Rectal smooth muscle tissue (tissue), 1 donor: ENCODE results near the gene LGI4.

ENCODE experiments used
- H3K27ac ChIP-seq: one replicate; pipeline ENCODE4 v1.7.0; 2013; ENCODE audit warnings: low read depth, low read length, inconsistent platforms
- H3K27me3 ChIP-seq: one replicate; pipeline ENCODE4 v1.7.0; 2013; ENCODE audit warnings: low read length; ENCODE audit not compliant: control insufficient read depth, insufficient read depth
- H3K36me3 ChIP-seq: one replicate; pipeline ENCODE4 v1.7.0; 2013; ENCODE audit warnings: low read length; ENCODE audit not compliant: control insufficient read depth, insufficient read depth
- H3K4me1 ChIP-seq: one replicate; pipeline ENCODE4 v1.7.0; 2013; ENCODE audit warnings: low read length; ENCODE audit not compliant: control insufficient read depth, insufficient read depth
- H3K4me3 ChIP-seq: one replicate; pipeline ENCODE4 v1.7.0; 2013; ENCODE audit warnings: low read length
- H3K9ac ChIP-seq: one replicate; pipeline ENCODE4 v1.7.0; 2013; ENCODE audit warnings: low read length

LGI4 gene

GRCh38 chr19:35134601-35135242 lies at the start of gene LGI4:
Gene LGI4, minus strand, starts transcription at chr19:35135059. Its CDS starts 379 bp downstream, at chr19:35134680.
- Histone ChIP-seq H3K4me3 (peak within 1 kb of the TSS; percentile 21), H3K4me1 (no peaks in the 10 kb centered on the region), H3K36me3 (no peaks in the 10 kb centered on the region), H3K27me3 (no peaks in the 10 kb centered on the region), H3K27ac (peak within 1 kb of the TSS; percentile 58), H3K9ac (peak within 1 kb of the TSS; percentile 36)

- Histone ChIP-seq H3K4me3 (no peak overlapping the region), H3K27ac (no peak overlapping the region), H3K4me1 (no peaks in the 10 kb centered on the region), H3K9ac (no peak overlapping the region), H3K36me3 (no peaks in the 10 kb centered on the region), H3K27me3 (no peaks in the 10 kb centered on the region)
Measured at GRCh38 chr19:35184267-35184666, 49.4 kb upstream of the LGI4 start.

- H3K36me3 ChIP-seq, result no peaks in the 10 kb centered on the region
- H3K4me1 ChIP-seq, result no peaks in the 10 kb centered on the region
- no peak overlapping the region for H3K9ac ChIP-seq
- no peaks in the 10 kb centered on the region for H3K27me3 ChIP-seq
- H3K4me3 ChIP-seq, result no peak overlapping the region
- H3K27ac ChIP-seq, result no peak overlapping the region
Measured at GRCh38 chr19:35181387-35181786, 46.5 kb upstream of the LGI4 start.

- Histone ChIP-seq H3K27ac (no peak overlapping the region), H3K9ac (no peak overlapping the region), H3K4me3 (no peak overlapping the region), H3K4me1 (no peaks in the 10 kb centered on the region), H3K36me3 (no peaks in the 10 kb centered on the region), H3K27me3 (no peaks in the 10 kb centered on the region)
Measured at GRCh38 chr19:35179830-35180229, 45.0 kb upstream of the LGI4 start.

- H3K27ac ChIP-seq, result no peak overlapping the region
Measured at GRCh38 chr19:35178701-35179100, 43.8 kb upstream of the LGI4 start.

GRCh38 chr19:35177377-35178274 lies 42.8 kb upstream of the LGI4 start:
- no peaks in the 10 kb centered on the region for H3K27me3 ChIP-seq
- no peaks in the 10 kb centered on the region for H3K36me3 ChIP-seq
- H3K4me1 ChIP-seq, result no peaks in the 10 kb centered on the region
- no peak overlapping the region for H3K27ac ChIP-seq
- no peak overlapping the region for H3K4me3 ChIP-seq
- no peak overlapping the region for H3K9ac ChIP-seq

More at GRCh38 chr19:35178701-35179100, 43.8 kb upstream of the LGI4 start:
- H3K9ac ChIP-seq, result no peak overlapping the region
- H3K4me1 ChIP-seq, result no peaks in the 10 kb centered on the region
- no peaks in the 10 kb centered on the region for H3K27me3 ChIP-seq
- no peak overlapping the region for H3K4me3 ChIP-seq
- H3K36me3 ChIP-seq, result no peaks in the 10 kb centered on the region

- Histone ChIP-seq H3K4me1 (no peaks in the 10 kb centered on the region), H3K9ac (no peak overlapping the region), H3K4me3 (no peak overlapping the region), H3K36me3 (no peaks in the 10 kb centered on the region), H3K27me3 (no peaks in the 10 kb centered on the region), H3K27ac (no peak overlapping the region)
Measured at GRCh38 chr19:35176181-35176570, 41.3 kb upstream of the LGI4 start.

GRCh38 chr19:35174226-35174625 lies 39.4 kb upstream of the LGI4 start:
- Histone ChIP-seq H3K27me3 (no peaks in the 10 kb centered on the region), H3K4me1 (no peaks in the 10 kb centered on the region), H3K36me3 (no peaks in the 10 kb centered on the region), H3K4me3 (no peak overlapping the region), H3K9ac (no peak overlapping the region), H3K27ac (no peak overlapping the region)

GRCh38 chr19:35171730-35172129 lies 36.9 kb upstream of the LGI4 start:
- H3K36me3 ChIP-seq, result no peaks in the 10 kb centered on the region
- H3K4me1 ChIP-seq, result no peaks in the 10 kb centered on the region
- no peak overlapping the region for H3K9ac ChIP-seq
- no peaks in the 10 kb centered on the region for H3K27me3 ChIP-seq
- H3K27ac ChIP-seq, result no peak overlapping the region
- H3K4me3 ChIP-seq, result no peak overlapping the region

GRCh38 chr19:35170359-35171061 lies 35.7 kb upstream of the LGI4 start:
- Histone ChIP-seq H3K36me3 (peaks cover 5% of the 10 kb centered on the region), H3K9ac (no peak overlapping the region), H3K27me3 (no peaks in the 10 kb centered on the region), H3K4me1 (no peaks in the 10 kb centered on the region), H3K27ac (no peak overlapping the region), H3K4me3 (no peak overlapping the region)

- peaks cover 5% of the 10 kb centered on the region for H3K36me3 ChIP-seq
Measured at GRCh38 chr19:35169221-35169995, 34.5 kb upstream of the LGI4 start.

GRCh38 chr19:35168196-35168595 lies 33.3 kb upstream of the LGI4 start:
- no peak overlapping the region for H3K27ac ChIP-seq
- peaks cover 10% of the 10 kb centered on the region for H3K36me3 ChIP-seq

More at GRCh38 chr19:35169221-35169995, 34.5 kb upstream of the LGI4 start:
- Histone ChIP-seq H3K4me3 (no peak overlapping the region), H3K4me1 (no peaks in the 10 kb centered on the region), H3K9ac (no peak overlapping the region), H3K27me3 (no peaks in the 10 kb centered on the region), H3K27ac (no peak overlapping the region)

More at GRCh38 chr19:35168196-35168595, 33.3 kb upstream of the LGI4 start:
- Histone ChIP-seq H3K4me1 (no peaks in the 10 kb centered on the region), H3K27me3 (no peaks in the 10 kb centered on the region), H3K9ac (no peak overlapping the region), H3K4me3 (no peak overlapping the region)
